Testis (tissue), 3 donors: ENCODE data around the gene SLC38A2. TPM values are rescaled to one million over a fixed set of nuclear protein-coding genes. Genes with fewer than 3 reads are reported as not detected.

Experiments used
- DNase-seq: peaks from one replicate; pipeline ENCODE4 v3.0.0-alpha.2; 2019
- H3K27ac ChIP-seq, 2 donors: fragments of 200-600 bp; sonication (generic); one replicate each; pipeline ENCODE4 v1.5.1; 2019
- H3K27me3 ChIP-seq: fragments of 200-600 bp; sonication (generic); one replicate; pipeline ENCODE4 v1.5.1; 2019
- H3K36me3 ChIP-seq: fragments of 200-600 bp; sonication (generic); one replicate; pipeline ENCODE4 v1.5.1; 2017; ENCODE audit warnings: low read depth; ENCODE audit errors: missing control alignments
- H3K4me1 ChIP-seq: fragments of 200-600 bp; sonication (generic); one replicate; pipeline ENCODE4 v1.5.1; 2019
- H3K4me3 ChIP-seq, 2 donors: fragments of 200-600 bp; sonication (generic); one replicate each; pipeline ENCODE4 v1.5.1; 2017 to 2019
- H3K9me3 ChIP-seq: fragments of 200-600 bp; sonication (generic); one replicate; pipeline ENCODE4 v1.5.1; 2017
- POLR2A ChIP-seq: fragments of 450-650 bp; IDR thresholded peaks from one replicate; pipeline ENCODE4 v1.6.1; 2017; ENCODE audit warnings: antibody characterized with exemption, mild to moderate bottlenecking, moderate library complexity
- WGBS, 2 donors: methylation state at CpG; one replicate each; pipeline ENCODE4 v1.1.5; 2018; 5-methylcytosine and 5-hydroxymethylcytosine counted together
- intact Hi-C: fragments of 100-400 bp; cut with DNase I; formaldehyde crosslinking; loops from one replicate; pipeline ENCODE4 v1.15.1; 2023; ENCODE audit warnings: low total_unique reads
- polyA plus RNA-seq: library from polyadenylated mRNA; stranded (reverse); fragments of 350-450 nt; fragmentation: Illumina TruSeq; extraction: RNeasy Lipid Tissue Mini Kit (QIAGEN cat#74804); gene quantifications from one replicate; pipeline ENCODE4 v1.2.3, GENCODE V29; 2014; ENCODE audit warnings: low read depth, low replicate concordance; ENCODE audit not compliant: insufficient read depth
- total RNA-seq, 2 donors: library from RNA; depleted of rRNA; stranded (reverse); fragments of >200 nt; gene quantifications; one replicate each; pipeline ENCODE4 v1.2.3, GENCODE V29; 2016
- TF ChIP-seq, protein P1 (sequence below), 3 experiments: fragments of 450-650 bp in 2 of 3; fragments of 200-600 bp in 1 of 3; sonication (generic) in 1 of 3; IDR thresholded peaks; one replicate each; pipeline ENCODE4 v1.5.1; 2016 to 2019; ENCODE audit warnings: antibody characterized with exemption in 3 of 3, mild to moderate bottlenecking in 2 of 3, moderate library complexity in 1 of 3

Gene SLC38A2
- total and polyA plus RNA-seq, 3 donors from 2014 or later: 56.4 to 220 (median 151) TPM

DNA sequence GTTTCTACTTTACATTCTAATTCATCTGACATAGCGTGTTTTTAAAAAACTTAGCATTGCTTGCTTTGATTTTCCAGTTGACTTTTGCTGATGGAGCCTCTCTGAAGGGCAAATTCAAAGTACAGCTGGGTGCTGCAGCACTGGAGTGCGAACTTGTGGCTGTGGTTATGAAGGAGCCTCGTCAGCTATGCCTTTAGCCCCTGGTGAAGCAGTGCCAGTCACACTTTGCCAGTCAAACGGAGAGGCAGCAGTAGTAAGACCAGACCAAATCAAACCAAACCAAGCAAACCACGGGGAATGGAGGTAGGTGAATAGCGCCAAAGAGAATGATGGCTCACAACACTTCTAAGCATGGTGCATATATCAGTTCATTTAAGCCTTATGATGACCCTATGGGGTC is 15.1 kb upstream of the SLC38A2 start:
- Histone ChIP-seq H3K4me1 (peaks cover 23% of the 10 kb centered on the region), H3K36me3 (no peaks in the 10 kb centered on the region), H3K27ac (peak overlapping the region in 1 of 2 donors; percentile 67), H3K27me3 (no peaks in the 10 kb centered on the region), H3K4me3 (no peak overlapping the region), H3K9me3 (no peaks in the 10 kb centered on the region)
- intact Hi-C loops: loop anchor here (10.0 kb wide), 1 partner anchor 87 kb away; no protein-coding TSS in a partner anchor
- no peak for TF ChIP-seq POLR2A
- TF ChIP-seq, protein P1, sequence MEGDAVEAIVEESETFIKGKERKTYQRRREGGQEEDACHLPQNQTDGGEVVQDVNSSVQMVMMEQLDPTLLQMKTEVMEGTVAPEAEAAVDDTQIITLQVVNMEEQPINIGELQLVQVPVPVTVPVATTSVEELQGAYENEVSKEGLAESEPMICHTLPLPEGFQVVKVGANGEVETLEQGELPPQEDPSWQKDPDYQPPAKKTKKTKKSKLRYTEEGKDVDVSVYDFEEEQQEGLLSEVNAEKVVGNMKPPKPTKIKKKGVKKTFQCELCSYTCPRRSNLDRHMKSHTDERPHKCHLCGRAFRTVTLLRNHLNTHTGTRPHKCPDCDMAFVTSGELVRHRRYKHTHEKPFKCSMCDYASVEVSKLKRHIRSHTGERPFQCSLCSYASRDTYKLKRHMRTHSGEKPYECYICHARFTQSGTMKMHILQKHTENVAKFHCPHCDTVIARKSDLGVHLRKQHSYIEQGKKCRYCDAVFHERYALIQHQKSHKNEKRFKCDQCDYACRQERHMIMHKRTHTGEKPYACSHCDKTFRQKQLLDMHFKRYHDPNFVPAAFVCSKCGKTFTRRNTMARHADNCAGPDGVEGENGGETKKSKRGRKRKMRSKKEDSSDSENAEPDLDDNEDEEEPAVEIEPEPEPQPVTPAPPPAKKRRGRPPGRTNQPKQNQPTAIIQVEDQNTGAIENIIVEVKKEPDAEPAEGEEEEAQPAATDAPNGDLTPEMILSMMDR (IDR thresholded peaks at IDR 0.05): no peak
- no peak for DNase-seq
- 93 to 98% methylated on average over 6 of the region's 6 CpGs for WGBS, 2 donors

DNA sequence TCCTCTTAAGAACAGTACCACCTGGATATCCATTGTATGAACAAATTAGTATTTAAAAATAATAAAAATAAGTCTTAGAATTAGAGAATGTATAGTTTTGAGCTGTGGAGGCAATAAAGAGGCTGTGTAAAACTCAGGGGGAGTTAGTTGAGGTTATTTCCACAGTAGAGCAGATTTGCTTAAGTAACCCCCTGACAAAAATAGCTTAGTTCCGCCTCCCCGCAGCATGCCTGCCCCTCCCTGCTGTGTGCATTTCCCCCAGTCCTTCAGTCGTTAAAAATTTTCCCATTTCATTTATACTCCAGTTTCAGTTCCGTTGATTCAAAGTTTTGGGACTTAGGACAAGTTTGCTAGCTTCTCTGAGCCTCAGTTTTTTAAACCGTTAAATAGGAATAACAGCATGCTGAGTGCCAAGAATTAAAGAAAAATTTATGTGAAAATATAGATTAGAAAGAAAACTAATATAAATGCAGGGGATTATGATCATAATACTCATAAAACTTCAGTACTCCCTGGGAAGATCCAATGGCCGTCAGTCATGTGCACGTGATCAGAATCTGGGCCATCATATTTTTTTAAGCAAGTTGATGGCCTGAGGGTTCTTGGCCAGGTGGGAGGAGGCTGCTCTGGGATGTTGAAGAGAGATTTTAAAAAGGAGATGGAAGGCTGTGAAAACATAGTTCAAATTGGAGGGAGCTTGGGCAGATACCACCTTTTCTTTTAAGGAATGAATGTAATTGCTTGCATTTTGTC is 14.5 kb upstream of the SLC38A2 start:
- H3K27ac ChIP-seq: peak overlapping the region in 1 of 2 donors; percentile 67
- H3K27me3 ChIP-seq: no peaks in the 10 kb centered on the region
- no peaks in the 10 kb centered on the region for H3K36me3 ChIP-seq
- peaks cover 29% of the 10 kb centered on the region for H3K4me1 ChIP-seq
- WGBS, 2 donors: 59 to 60% methylated on average over 7 of the region's 7 CpGs
- intact Hi-C loops: loop anchor here (10.0 kb wide), 1 partner anchor 88 kb away; no protein-coding TSS in a partner anchor
- H3K9me3 ChIP-seq: no peaks in the 10 kb centered on the region
- TF ChIP-seq, protein P1 (IDR thresholded peaks at IDR 0.05): no peak
- no peak for TF ChIP-seq POLR2A
- H3K4me3 ChIP-seq: no peak overlapping the region
- DNase-seq: no peak

DNA sequence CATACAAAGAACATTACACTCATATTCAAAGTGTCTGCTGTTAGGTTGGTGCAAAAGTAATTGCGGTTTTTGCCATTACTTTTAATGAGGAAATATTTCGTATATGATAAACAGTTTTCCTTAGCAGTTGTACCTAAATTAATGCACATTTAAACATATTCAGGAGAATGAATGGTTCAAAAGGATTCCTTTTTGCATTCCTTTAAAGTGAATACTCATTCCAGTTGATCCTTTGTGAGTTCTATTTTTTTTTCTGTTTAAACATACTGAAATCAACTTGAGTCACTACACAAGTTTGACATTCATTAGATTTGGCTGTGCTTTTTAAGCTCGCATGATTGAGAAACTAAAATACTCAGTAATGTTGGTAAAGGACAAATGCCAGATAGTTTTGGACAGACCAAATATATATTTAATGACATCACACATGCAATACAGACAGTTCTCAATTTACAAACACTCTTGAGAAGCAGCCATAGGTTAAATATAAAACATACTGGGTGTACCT is 13.8 kb upstream of the SLC38A2 start:
- H3K9me3 ChIP-seq: no peaks in the 10 kb centered on the region
- no peak overlapping the region for H3K4me3 ChIP-seq
- H3K27ac ChIP-seq: peak overlapping the region in 1 of 2 donors; percentile 67
- H3K4me1 ChIP-seq: peaks cover 29% of the 10 kb centered on the region
- TF ChIP-seq, protein P1 (IDR thresholded peaks at IDR 0.05): no peak
- no peak for TF ChIP-seq POLR2A
- H3K36me3 ChIP-seq: no peaks in the 10 kb centered on the region
- WGBS, 2 donors: 70 to 80% methylated on average over 3 of the region's 3 CpGs
- no peaks in the 10 kb centered on the region for H3K27me3 ChIP-seq
- no peak for DNase-seq
- intact Hi-C loops: loop anchor here (10.0 kb wide), 1 partner anchor 88 kb away; no protein-coding TSS in a partner anchor

DNA sequence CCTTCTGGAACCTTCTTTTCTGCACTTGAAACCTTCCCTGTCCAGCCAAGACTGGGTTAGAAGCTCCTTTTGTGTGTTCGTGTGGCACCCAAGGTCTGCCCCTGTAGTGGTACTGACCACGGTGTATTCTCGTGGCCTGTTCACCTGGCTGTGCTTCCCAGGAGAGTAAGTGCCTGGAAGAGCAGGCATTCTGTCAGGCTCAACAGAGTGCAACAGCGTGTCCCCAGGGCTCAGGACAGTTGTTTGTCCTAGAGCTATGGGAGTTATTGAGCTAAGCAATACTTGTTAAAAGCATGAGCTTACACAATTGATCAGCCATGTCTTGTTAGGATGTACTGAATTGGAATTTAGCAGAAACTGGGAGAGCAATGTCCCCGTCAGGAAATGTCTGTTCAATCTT is 12.9 kb upstream of the SLC38A2 start:
- 81 to 84% methylated on average over 5 of the region's 5 CpGs for WGBS, 2 donors
- Histone ChIP-seq H3K4me3 (no peak overlapping the region), H3K27me3 (no peaks in the 10 kb centered on the region), H3K36me3 (no peaks in the 10 kb centered on the region), H3K27ac (peak overlapping the region in 1 of 2 donors; percentile 99), H3K9me3 (no peaks in the 10 kb centered on the region), H3K4me1 (peaks cover 29% of the 10 kb centered on the region)
- intact Hi-C loops: loop anchor here (10.0 kb wide), 1 partner anchor 89 kb away; no protein-coding TSS in a partner anchor
- TF ChIP-seq, protein P1 (IDR thresholded peaks at IDR 0.05): no peak
- no peak for TF ChIP-seq POLR2A
- no peak for DNase-seq
